H1 (cell line): Measurements from ENCODE around the gene SOBP. TPM values are rescaled to one million over a fixed set of nuclear protein-coding genes. Genes with fewer than 3 reads are reported as not detected.

Experiments used
- CTCF ChIA-PET: fragments of 300-600 bp; sonication (Branson Sonifier 250); formaldehyde crosslinking; loops from one replicate; lab custom pipeline; 2021; ENCODE audit not compliant: partially characterized antibody; lab: Charles Lee
- POLR2A ChIA-PET: fragments of 300-600 bp; sonication (Branson Sonifier 250); formaldehyde crosslinking; loops from one replicate; lab custom pipeline; 2021; ENCODE audit warnings: inconsistent platforms; ENCODE audit not compliant: partially characterized antibody; lab: Charles Lee
- DNase-seq, 2 experiments: peaks; one replicate each; pipeline versions ENCODE4 v3.0.0 to v3.0.0-alpha.2; 2010 to 2022; ENCODE audit warnings: low spot score in 2 of 2, low read depth in 1 of 2, mixed read lengths in 1 of 2
- FAIRE-seq: peaks from 2 replicates; lab custom pipeline; 2011; peaks lifted over from hg19 to GRCh38; lab: Jason Lieb, UNC
- H2AFZ ChIP-seq: 2 replicates; pipeline ENCODE4 v1.8.1; 2012; ENCODE audit warnings: low read length, inconsistent platforms
- H2AK5ac ChIP-seq: 2 replicates; pipeline ENCODE4 v1.6.1; 2013; ENCODE audit warnings: low read depth, low read length
- H2BK120ac ChIP-seq: replicated peaks from 2 replicates; pipeline ENCODE3; 2013; ENCODE audit warnings: low read depth, low read length, inconsistent platforms
- H2BK12ac ChIP-seq: 2 replicates; pipeline ENCODE4 v1.6.1; 2013; ENCODE audit warnings: low read depth, low read length
- H2BK15ac ChIP-seq: 2 replicates; pipeline ENCODE4 v1.6.1; 2013; ENCODE audit warnings: low read length
- H2BK20ac ChIP-seq: 2 replicates; pipeline ENCODE4 v1.6.1; 2013; ENCODE audit warnings: low read length
- H2BK5ac ChIP-seq: 2 replicates; pipeline ENCODE4 v1.6.1; 2013; ENCODE audit warnings: low read depth, low read length
- H3K14ac ChIP-seq: 2 replicates; pipeline ENCODE4 v1.6.1; 2013; ENCODE audit warnings: inconsistent platforms; ENCODE audit not compliant: insufficient read length
- H3K18ac ChIP-seq: 2 replicates; pipeline ENCODE4 v1.6.1; 2013; ENCODE audit warnings: low read length; ENCODE audit errors: extremely low read depth
- H3K23ac ChIP-seq: 2 replicates; pipeline ENCODE4 v1.6.1; 2013; ENCODE audit warnings: inconsistent platforms; ENCODE audit not compliant: insufficient read length
- H3K23me2 ChIP-seq: 2 replicates; pipeline ENCODE4 v1.6.1; 2013; ENCODE audit warnings: low read depth, low read length
- H3K27ac ChIP-seq: 2 replicates; pipeline ENCODE4 v1.6.1; 2011; ENCODE audit warnings: low read depth, low read length, inconsistent platforms
- H3K27me3 ChIP-seq, 4 experiments: replicated peaks in 1 of 4; 1 replicate in 1 of 4; 2 replicates in 3 of 4; pipeline versions ENCODE4 v1.6.1 to v1.8.1; 2011 to 2013; ENCODE audit warnings: low read length in 3 of 4, mild to moderate bottlenecking in 3 of 4, inconsistent platforms in 2 of 4, mixed read lengths in 2 of 4, moderate library complexity in 1 of 4; ENCODE audit not compliant: control insufficient read depth in 3 of 4, insufficient read depth in 3 of 4; ENCODE audit errors: extremely low read depth in 1 of 4
- H3K36me3 ChIP-seq, 4 experiments: 2 replicates each; pipeline versions ENCODE4 v1.6.1 to v1.8.1; 2011 to 2013; ENCODE audit warnings: mild to moderate bottlenecking in 4 of 4, low read length in 3 of 4, moderate library complexity in 2 of 4, control low read depth in 1 of 4, inconsistent platforms in 1 of 4; ENCODE audit not compliant: insufficient read depth in 4 of 4, control insufficient read depth in 2 of 4
- H3K4ac ChIP-seq: replicated peaks from 2 replicates; pipeline ENCODE3; 2013; ENCODE audit warnings: low read length, low read depth, mixed read lengths, inconsistent platforms; ENCODE audit not compliant: insufficient read length
- H3K4me1 ChIP-seq, 4 experiments: replicated peaks in 1 of 4; 1 replicate in 1 of 4; 2 replicates in 3 of 4; pipeline versions ENCODE4 v1.6.1 to v1.8.1; 2011 to 2013; ENCODE audit warnings: low read length in 3 of 4, inconsistent platforms in 2 of 4, mixed read lengths in 1 of 4; ENCODE audit not compliant: insufficient read depth in 4 of 4, control insufficient read depth in 3 of 4
- H3K4me2 ChIP-seq, 2 experiments: 2 replicates each; pipeline versions ENCODE4 v1.6.1 to v1.8.1; 2011 to 2013; ENCODE audit warnings: low read depth in 2 of 2, low read length in 2 of 2, control low read depth in 1 of 2, inconsistent platforms in 1 of 2, mild to moderate bottlenecking in 1 of 2; ENCODE audit not compliant: insufficient read depth in 1 of 2
- H3K4me3 ChIP-seq, 4 experiments: fragments of 200-600, 300-600 bp in 1 of 4; sonication (generic), shearing (Covaris generic), sonication (Bioruptor Twin) in 1 of 4; 2 replicates each; pipeline versions ENCODE4 v1.5.1 to v1.8.1; 2011 to 2016; ENCODE audit warnings: low read length in 4 of 4, low read depth in 3 of 4, control low read depth in 2 of 4, inconsistent platforms in 2 of 4, mild to moderate bottlenecking in 2 of 4, mixed read lengths in 1 of 4, moderate library complexity in 1 of 4; ENCODE audit not compliant: insufficient read depth in 2 of 4; ENCODE audit errors: extremely low read depth in 1 of 4
- H3K56ac ChIP-seq: replicated peaks from 2 replicates; pipeline ENCODE3; 2013; ENCODE audit warnings: low read depth, mild to moderate bottlenecking, mixed read lengths, low read length, inconsistent platforms; ENCODE audit not compliant: insufficient read length
- H3K79me1 ChIP-seq: 2 replicates; pipeline ENCODE4 v1.6.1; 2013; ENCODE audit warnings: low read depth, low read length, control low read depth
- H3K79me2 ChIP-seq, 2 experiments: 2 replicates each; pipeline versions ENCODE4 v1.6.1 to v1.8.1; 2012 to 2013; ENCODE audit warnings: low read length in 2 of 2, mild to moderate bottlenecking in 2 of 2, inconsistent platforms in 1 of 2; ENCODE audit not compliant: insufficient read depth in 2 of 2, control insufficient read depth in 1 of 2
- H3K9ac ChIP-seq, 4 experiments: replicated peaks in 1 of 4; 1 replicate in 1 of 4; 2 replicates in 3 of 4; pipeline versions ENCODE4 v1.6.1 to v1.8.1; 2011 to 2013; ENCODE audit warnings: low read depth in 3 of 4, low read length in 3 of 4, control low read depth in 2 of 4, mild to moderate bottlenecking in 2 of 4, moderate library complexity in 2 of 4, inconsistent platforms in 1 of 4; ENCODE audit errors: extremely low read depth in 1 of 4
- H3K9me3 ChIP-seq, 2 experiments: 2 replicates each; pipeline versions ENCODE4 v1.6.1 to v1.8.1; 2012 to 2013; ENCODE audit warnings: mild to moderate bottlenecking in 2 of 2, moderate library complexity in 2 of 2, control low read depth in 1 of 2, inconsistent platforms in 1 of 2, low read depth in 1 of 2, low read length in 1 of 2, mixed read lengths in 1 of 2; ENCODE audit not compliant: insufficient read depth in 2 of 2
- H4K20me1 ChIP-seq, 2 experiments: replicated peaks in 1 of 2; 2 replicates each; pipeline versions ENCODE3 to v1.8.1; 2011 to 2013; ENCODE audit warnings: inconsistent platforms in 2 of 2, low read length in 2 of 2, mild to moderate bottlenecking in 1 of 2; ENCODE audit not compliant: insufficient read depth in 2 of 2, control insufficient read depth in 1 of 2
- H4K5ac ChIP-seq: 2 replicates; pipeline ENCODE4 v1.6.1; 2013; ENCODE audit warnings: low read length, low read depth, mixed read lengths, inconsistent platforms; ENCODE audit not compliant: insufficient read length
- H4K8ac ChIP-seq: 2 replicates; pipeline ENCODE4 v1.8.0; 2013; ENCODE audit warnings: mild to moderate bottlenecking, moderate library complexity, low read length, inconsistent platforms; ENCODE audit not compliant: insufficient read depth; ENCODE audit errors: extremely low read depth
- H4K91ac ChIP-seq: replicated peaks from 2 replicates; pipeline ENCODE3; 2013; ENCODE audit warnings: low read length, mixed read lengths, inconsistent platforms; ENCODE audit not compliant: insufficient read length
- FOSL1 ChIP-seq: IDR thresholded peaks from 2 replicates; pipeline ENCODE4 v1.6.1; 2011; ENCODE audit warnings: mild to moderate bottlenecking, low read depth, low read length, moderate library complexity; ENCODE audit not compliant: insufficient read depth
- TCF12 ChIP-seq: IDR thresholded peaks from 2 replicates; pipeline ENCODE4 v1.6.1; 2011; ENCODE audit warnings: low read depth, mild to moderate bottlenecking, low read length
- TEAD4 ChIP-seq: IDR thresholded peaks from 2 replicates; pipeline ENCODE4 v1.6.1; 2012; ENCODE audit warnings: low read depth, low read length, inconsistent platforms, mixed read lengths
- WGBS, 2 experiments: shearing (Covaris generic) in 1 of 2; methylation state at CpG; one replicate each; pipeline versions ENCODE4 v1.1.6 to v1.1.7; 2013 to 2015; ENCODE audit warnings: low lambda C conversion rate in 2 of 2, mixed read lengths in 2 of 2, inconsistent platforms in 1 of 2, low coverage in 1 of 2, missing lambda C conversion rate in 1 of 2; ENCODE audit not compliant: insufficient replicate concordance in 2 of 2, insufficient coverage in 1 of 2, insufficient read length in 1 of 2; ENCODE audit errors: extremely low coverage in 1 of 2, missing lambda C conversion rate in 1 of 2; 5-methylcytosine and 5-hydroxymethylcytosine counted together
- polyA plus RNA-seq, 7 experiments: library from polyadenylated mRNA; depleted of rRNA in 3 of 7; stranded (reverse) in 5 of 7; unstranded in 2 of 7; fragments of >200 nt in 5 of 7; fragments of 200-250 nt in 2 of 7; gene quantifications; 1 replicate in 5 of 7; 2 replicates in 1 of 7; 4 replicates in 1 of 7; pipeline versions ENCODE4 v1.2.1 to v1.2.3, GENCODE V29; 2011 to 2013; ENCODE audit warnings: missing spikeins in 2 of 7, mixed read lengths in 2 of 7
- total RNA-seq: library from RNA; stranded (reverse); fragmentation: NEBNext Ultra II Directional; extraction: Animal tissue kit (Norgen Biotek cat#: 25700); gene quantifications from 2 replicates; pipeline ENCODE4 v1.2.1, GENCODE V29; 2021

Gene SOBP
- total and polyA plus RNA-seq, 2 of the 8 experiments (the other 6 are each of a cell fraction or from before 2014, with no cell fraction given), result 0.45 to 6.2 TPM

DNA sequence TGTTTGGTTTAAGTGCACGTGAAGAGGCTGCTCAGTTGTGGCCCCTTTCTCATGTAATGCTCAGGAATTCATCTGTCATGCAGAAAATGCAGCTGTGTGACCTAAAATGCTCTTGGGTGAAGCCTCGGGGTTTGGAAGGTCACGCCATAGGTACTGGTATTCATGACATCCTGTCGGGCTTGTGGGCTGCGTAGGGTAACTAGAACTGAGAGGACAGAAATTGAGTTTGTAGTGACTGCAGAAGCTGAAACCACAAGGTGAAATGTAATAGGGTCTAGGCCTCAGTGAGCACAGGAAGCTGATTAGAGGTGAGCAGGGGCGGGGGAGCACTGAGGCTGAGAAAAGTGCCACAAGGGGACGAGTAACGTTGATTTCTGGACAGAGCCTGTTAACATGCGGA, 128.8 kb downstream of the SOBP start:
- H3K18ac ChIP-seq, result no peak overlapping the region
- peak overlapping the region; percentile 13 to 16; a peak in 2 of 4 replicates for H3K4me2 ChIP-seq
- H3K36me3 ChIP-seq, result no peaks in the 10 kb centered on the region
- no peak overlapping the region for H2BK120ac ChIP-seq
- no peak overlapping the region for H3K4ac ChIP-seq
- no peak overlapping the region for H3K27ac ChIP-seq
- no peak overlapping the region for H4K5ac ChIP-seq
- WGBS, 2 experiments, result 77% methylated on average over 9 of the region's 9 CpGs; no CpG with 5 or more reads in 1 of the 2 experiments
- H2BK5ac ChIP-seq, result no peak overlapping the region
- peak overlapping the region; percentile 53; the same call in 1 of the 2 replicates for H2BK12ac ChIP-seq
- TF ChIP-seq TCF12, result 0 out of 2 replicates have a peak, but pooled peaks have one; percentile 61
- peak; percentile 46; the same call in 1 of the 2 replicates for TF ChIP-seq TEAD4
- TF ChIP-seq FOSL1, result no peak
- ChIA-PET POLR2A (interaction anchor here (0.6 to 4.1 kb wide), 3 partner anchors 10 to 1412 kb away, joined by 3 to 12 read pairs (median 3); no protein-coding TSS in a partner anchor), CTCF (interaction anchor here (0.9 to 1.6 kb wide), 3 partner anchors 11 to 300 kb away, joined by 3 to 5 read pairs (median 3); no protein-coding TSS in a partner anchor)
- no peaks in the 10 kb centered on the region for H3K27me3 ChIP-seq
- no peak for DNase-seq
- H3K9me3 ChIP-seq, result no peaks in the 10 kb centered on the region
- H4K20me1 ChIP-seq, result no peaks in the 10 kb centered on the region
- H3K23ac ChIP-seq, result no peak overlapping the region
- no peaks in the 10 kb centered on the region for H3K79me2 ChIP-seq
- H2AK5ac ChIP-seq, result no peak overlapping the region
- H3K23me2 ChIP-seq, result no peaks in the 10 kb centered on the region
- no peak overlapping the region for H3K56ac ChIP-seq
- H3K9ac ChIP-seq, result no peak overlapping the region
- H2AFZ ChIP-seq, result no peak overlapping the region
- H4K91ac ChIP-seq, result no peak overlapping the region
- H3K14ac ChIP-seq, result no peak overlapping the region
- H3K4me3 ChIP-seq, result no peak overlapping the region
- H2BK20ac ChIP-seq, result no peak overlapping the region
- no peak overlapping the region for H2BK15ac ChIP-seq
- no peak overlapping the region for H4K8ac ChIP-seq
- peak; percentile 79 for FAIRE-seq
- H3K4me1 ChIP-seq, result peaks cover 8 to 25% (median 24%) of the 10 kb centered on the region in 4 experiments
- H3K79me1 ChIP-seq, result no peaks in the 10 kb centered on the region
